SK-N-MC (cell line): ENCODE measurements around the gene TBK1.
"Not testable (repeated sequence)": the region's sequence is repeated elsewhere in the genome, so short reads cannot be mapped to it uniquely, and the experiment has no call there.

Experiments used
- DNase-seq: peaks from one replicate; pipeline ENCODE4 v3.0.0-alpha.2; 2011; ENCODE audit warnings: low read depth, low spot score
- H3K27ac ChIP-seq: fragments of 200-600 bp; sonication (generic); 2 replicates; pipeline ENCODE4 v1.5.1; 2016; ENCODE audit warnings: mixed run types
- H3K36me3 ChIP-seq: fragments of 200-600 bp; sonication (generic); 2 replicates; pipeline ENCODE4 v1.6.1; 2017; ENCODE audit warnings: antibody characterized with exemption, low read length, mixed read lengths; ENCODE audit not compliant: insufficient read depth
- H3K4me3 ChIP-seq: fragments of 200-600 bp; sonication (generic); 2 replicates; pipeline ENCODE4 v1.5.1; 2016
- H3K9ac ChIP-seq: fragments of 200-600 bp; sonication (generic); 2 replicates; pipeline ENCODE4 v1.8.0; 2017; ENCODE audit warnings: mixed run types, mixed read lengths; ENCODE audit not compliant: insufficient read length
- H3K9me3 ChIP-seq: fragments of 200-600 bp; sonication (generic); 2 replicates; pipeline ENCODE4 v1.6.1; 2017; ENCODE audit warnings: low read depth, mild to moderate bottlenecking, antibody characterized with exemption, low read length, moderate library complexity, mixed read lengths
- EZH2 ChIP-seq: fragments of 200-600 bp; sonication (generic); IDR thresholded peaks from one replicate; pipeline ENCODE4 v1.6.1; 2017; ENCODE audit warnings: antibody characterized with exemption
- FOXP2 ChIP-seq: optimal IDR thresholded peaks from 2 replicates; pipeline ENCODE3; 2011; ENCODE audit warnings: mild to moderate bottlenecking, moderate library complexity; ENCODE audit not compliant: insufficient read depth; ENCODE audit errors: extremely low read length, control extremely low read depth
- POLR2AphosphoS5 ChIP-seq: IDR thresholded peaks from 2 replicates; pipeline ENCODE4 v1.6.1; 2012; ENCODE audit warnings: mild to moderate bottlenecking, low read depth, low read length, borderline replicate concordance

Gene TBK1

GRCh38 chr12:64534672-64535199, 82.8 kb downstream of the TBK1 start:
- no peak overlapping the region for H3K27ac ChIP-seq

GRCh38 chr12:64538121-64538520, 86.2 kb downstream of the TBK1 start:
- TF ChIP-seq FOXP2 (no peak), EZH2 (no peak), POLR2AphosphoS5 (no peak)
- Histone ChIP-seq H3K9ac (no peak overlapping the region), H3K4me3 (no peak overlapping the region), H3K9me3 (no peaks in the 10 kb centered on the region), H3K36me3 (no peaks in the 10 kb centered on the region), H3K27ac (no peak overlapping the region)
- no peak for DNase-seq

More at GRCh38 chr12:64534672-64535199, 82.8 kb downstream of the TBK1 start:
- Histone ChIP-seq H3K9ac (no peak overlapping the region), H3K4me3 (no peak overlapping the region), H3K9me3 (no peaks in the 10 kb centered on the region), H3K36me3 (no peaks in the 10 kb centered on the region)
- no peak for DNase-seq
- TF ChIP-seq EZH2 (no peak), POLR2AphosphoS5 (no peak), FOXP2 (no peak)

GRCh38 chr12:64542409-64543047, 90.6 kb downstream of the TBK1 start:
- H3K9ac ChIP-seq, H3K4me3 ChIP-seq, H3K36me3 ChIP-seq, H3K9me3 ChIP-seq, DNase-seq, H3K27ac ChIP-seq: not testable (repeated sequence)

GRCh38 chr12:64544371-64545080, 92.6 kb downstream of the TBK1 start:
- no peak overlapping the region for H3K4me3 ChIP-seq
- TF ChIP-seq FOXP2 (no peak), POLR2AphosphoS5 (no peak), EZH2 (no peak)
- no peak for DNase-seq
- H3K9ac ChIP-seq = no peak overlapping the region
- H3K36me3 ChIP-seq = no peaks in the 10 kb centered on the region
- H3K9me3 ChIP-seq = no peaks in the 10 kb centered on the region
- no peak overlapping the region for H3K27ac ChIP-seq

GRCh38 chr12:64545081-64545382, 93.1 kb downstream of the TBK1 start:
- Histone ChIP-seq H3K9ac (no peak overlapping the region), H3K9me3 (no peaks in the 10 kb centered on the region), H3K4me3 (no peak overlapping the region), H3K36me3 (no peaks in the 10 kb centered on the region), H3K27ac (no peak overlapping the region)
- no peak for DNase-seq
- TF ChIP-seq EZH2 (no peak), FOXP2 (no peak), POLR2AphosphoS5 (no peak)

GRCh38 chr12:64549108-64549507, 97.2 kb downstream of the TBK1 start:
- Histone ChIP-seq H3K9me3 (no peaks in the 10 kb centered on the region), H3K4me3 (no peak overlapping the region), H3K27ac (no peak overlapping the region), H3K9ac (no peak overlapping the region), H3K36me3 (no peaks in the 10 kb centered on the region)
- TF ChIP-seq POLR2AphosphoS5 = no peak
- no peak for TF ChIP-seq FOXP2
- TF ChIP-seq EZH2 = no peak
- DNase-seq = no peak

- no peaks in the 10 kb centered on the region for H3K9me3 ChIP-seq
- TF ChIP-seq FOXP2 (no peak), EZH2 (no peak), POLR2AphosphoS5 (no peak)
- no peak overlapping the region for H3K9ac ChIP-seq
- no peak overlapping the region for H3K27ac ChIP-seq
- DNase-seq = no peak
- no peaks in the 10 kb centered on the region for H3K36me3 ChIP-seq
- no peak overlapping the region for H3K4me3 ChIP-seq
Observed at GRCh38 chr12:64550755-64551154, 98.8 kb downstream of the TBK1 start.

GRCh38 chr12:64551676-64552075, 99.8 kb downstream of the TBK1 start:
- no peak for DNase-seq
- TF ChIP-seq FOXP2 = no peak
- no peak for TF ChIP-seq EZH2
- no peak for TF ChIP-seq POLR2AphosphoS5
- no peaks in the 10 kb centered on the region for H3K9me3 ChIP-seq
- no peak overlapping the region for H3K27ac ChIP-seq
- no peak overlapping the region for H3K9ac ChIP-seq
- H3K36me3 ChIP-seq = no peaks in the 10 kb centered on the region
- H3K4me3 ChIP-seq = no peak overlapping the region
